H9 (cell line): Measurements from ENCODE around the gene BORCS6. TPM values are rescaled to one million over a fixed set of nuclear protein-coding genes. Genes with fewer than 3 reads are reported as not detected.

ENCODE experiments used
- DNase-seq: peaks from one replicate; pipeline ENCODE4 v3.0.0-alpha.2; 2017
- H2AFZ ChIP-seq: one replicate; pipeline ENCODE4 v1.6.1; 2013; ENCODE audit warnings: mild to moderate bottlenecking, low read length, control low read depth, moderate library complexity
- H2AK5ac ChIP-seq: 2 replicates; pipeline ENCODE4 v1.6.1; 2013; ENCODE audit warnings: low read length, control low read depth, mixed read lengths; ENCODE audit not compliant: insufficient read length
- H2BK120ac ChIP-seq: one replicate; pipeline ENCODE4 v1.6.1; 2013; ENCODE audit warnings: low read depth, mild to moderate bottlenecking, low read length, control low read depth, inconsistent platforms; ENCODE audit not compliant: poor library complexity, severe bottlenecking
- H2BK12ac ChIP-seq: 2 replicates; pipeline ENCODE4 v1.6.1; 2013; ENCODE audit warnings: low read length, control low read depth, mixed read lengths, low read depth; ENCODE audit not compliant: insufficient read length
- H2BK15ac ChIP-seq: 2 replicates; pipeline ENCODE4 v1.6.1; 2013; ENCODE audit warnings: low read depth, low read length, control low read depth
- H2BK20ac ChIP-seq: one replicate; pipeline ENCODE4 v1.6.1; 2013; ENCODE audit warnings: low read depth, mild to moderate bottlenecking, low read length, control low read depth, inconsistent platforms; ENCODE audit not compliant: poor library complexity, severe bottlenecking
- H2BK5ac ChIP-seq: 2 replicates; pipeline ENCODE4 v1.6.1; 2013; ENCODE audit warnings: low read length, control low read depth, mixed read lengths; ENCODE audit not compliant: insufficient read length
- H3K14ac ChIP-seq: 2 replicates; pipeline ENCODE4 v1.6.1; 2013; ENCODE audit warnings: low read length, control low read depth; ENCODE audit not compliant: insufficient read depth
- H3K18ac ChIP-seq: 2 replicates; pipeline ENCODE4 v1.6.1; 2013; ENCODE audit warnings: low read depth, mild to moderate bottlenecking, mixed read lengths, low read length, control low read depth; ENCODE audit not compliant: insufficient read length
- H3K23ac ChIP-seq: 2 replicates; pipeline ENCODE4 v1.6.1; 2013; ENCODE audit warnings: low read length, control low read depth, mixed read lengths, low read depth; ENCODE audit not compliant: insufficient read length
- H3K23me2 ChIP-seq: 2 replicates; pipeline ENCODE4 v1.6.1; 2013; ENCODE audit warnings: low read depth, mild to moderate bottlenecking, mixed read lengths, low read length, control low read depth; ENCODE audit not compliant: insufficient read length, poor library complexity, severe bottlenecking
- H3K27ac ChIP-seq: 2 replicates; pipeline ENCODE4 v1.5.1; 2013; ENCODE audit warnings: low read length, control low read depth, mixed read lengths, low read depth; ENCODE audit not compliant: insufficient read length
- H3K27me3 ChIP-seq: 2 replicates; pipeline ENCODE4 v1.6.1; 2013; ENCODE audit warnings: low read length, control low read depth, inconsistent platforms; ENCODE audit not compliant: insufficient read depth
- H3K4ac ChIP-seq: 2 replicates; pipeline ENCODE4 v1.6.1; 2013; ENCODE audit warnings: low read depth, mild to moderate bottlenecking, control low read depth, inconsistent platforms, low read length, moderate library complexity
- H3K4me1 ChIP-seq: 2 replicates; pipeline ENCODE4 v1.6.1; 2013; ENCODE audit warnings: low read length, control low read depth, inconsistent platforms; ENCODE audit not compliant: insufficient read depth
- H3K4me2 ChIP-seq: 2 replicates; pipeline ENCODE4 v1.6.1; 2013; ENCODE audit warnings: low read length, control low read depth, mixed read lengths; ENCODE audit not compliant: insufficient read length, insufficient read depth
- H3K56ac ChIP-seq: 2 replicates; pipeline ENCODE4 v1.6.1; 2013; ENCODE audit warnings: low read depth, mild to moderate bottlenecking, mixed read lengths, low read length, control low read depth; ENCODE audit not compliant: insufficient read length
- H3K79me1 ChIP-seq: 2 replicates; pipeline ENCODE4 v1.6.1; 2013; ENCODE audit warnings: low read depth, mild to moderate bottlenecking, moderate library complexity, low read length, control low read depth, inconsistent platforms; ENCODE audit not compliant: insufficient read depth, poor library complexity, severe bottlenecking
- H3K79me2 ChIP-seq: 2 replicates; pipeline ENCODE4 v1.6.1; 2013; ENCODE audit warnings: low read length, control low read depth, inconsistent platforms; ENCODE audit not compliant: insufficient read depth
- H3K9ac ChIP-seq: 2 replicates; pipeline ENCODE4 v1.6.1; 2013; ENCODE audit warnings: low read length, control low read depth, mixed read lengths; ENCODE audit not compliant: insufficient read length; ENCODE audit errors: extremely low read depth
- H3K9me3 ChIP-seq: one replicate; pipeline ENCODE4 v1.6.1; 2013; ENCODE audit warnings: low read depth, low read length, inconsistent platforms; ENCODE audit not compliant: control insufficient read depth
- H3T11ph ChIP-seq: one replicate; pipeline ENCODE4 v1.6.1; 2013; ENCODE audit warnings: mild to moderate bottlenecking, low read length, control low read depth, inconsistent platforms
- H4K20me1 ChIP-seq: one replicate; pipeline ENCODE4 v1.6.1; 2013; ENCODE audit not compliant: control insufficient read depth, insufficient read length, insufficient read depth
- H4K5ac ChIP-seq: 2 replicates; pipeline ENCODE4 v1.6.1; 2013; ENCODE audit warnings: low read depth, mild to moderate bottlenecking, mixed read lengths, low read length, control low read depth; ENCODE audit not compliant: insufficient read length
- H4K8ac ChIP-seq: replicated peaks from 2 replicates; pipeline ENCODE4 v1.6.1; 2013; ENCODE audit warnings: low read length, control low read depth, mixed read lengths, low read depth; ENCODE audit not compliant: insufficient read length
- H4K91ac ChIP-seq: 2 replicates; pipeline ENCODE4 v1.6.1; 2013; ENCODE audit warnings: low read depth, mild to moderate bottlenecking, moderate library complexity, mixed read lengths, low read length, control low read depth; ENCODE audit not compliant: insufficient read length
- H3K27ac Mint-ChIP-seq, 3 experiments: 2 replicates in 2 of 3; 3 replicates in 1 of 3; pipeline ENCODE4 v1.8.0; 2020 to 2021; ENCODE audit warnings: mixed read lengths in 3 of 3, mild to moderate bottlenecking in 1 of 3, moderate library complexity in 1 of 3
- H3K27me3 Mint-ChIP-seq: 2 replicates; pipeline ENCODE4 v1.8.0; 2021; ENCODE audit warnings: low read depth, mild to moderate bottlenecking, moderate library complexity, mixed read lengths
- H3K36me3 Mint-ChIP-seq, 3 experiments: 2 replicates in 2 of 3; 3 replicates in 1 of 3; pipeline ENCODE4 v1.8.0; 2020 to 2021; ENCODE audit warnings: low read depth in 3 of 3, mixed read lengths in 3 of 3; ENCODE audit not compliant: insufficient read depth in 1 of 3
- H3K4me1 Mint-ChIP-seq, 2 experiments: 2 replicates each; pipeline ENCODE4 v1.8.0; 2020; ENCODE audit warnings: mixed read lengths in 2 of 2
- H3K4me3 Mint-ChIP-seq, 2 experiments: 2 replicates in 1 of 2; 3 replicates in 1 of 2; pipeline ENCODE4 v1.8.0; 2020 to 2021; ENCODE audit warnings: mild to moderate bottlenecking in 2 of 2, mixed read lengths in 2 of 2, moderate library complexity in 1 of 2
- H3K9me3 Mint-ChIP-seq, 2 experiments: 2 replicates in 1 of 2; 3 replicates in 1 of 2; pipeline ENCODE4 v1.8.0; 2020; ENCODE audit warnings: mild to moderate bottlenecking in 2 of 2, mixed read lengths in 2 of 2, moderate library complexity in 1 of 2
- WGBS: extraction: QIAGEN DNeasy Blood & Tissue Kit; methylation state at CpG from one replicate; pipeline ENCODE4 v1.1.7; 2013; ENCODE audit warnings: missing lambda C conversion rate, low lambda C conversion rate, mixed read lengths; ENCODE audit not compliant: insufficient read length; ENCODE audit errors: extremely low coverage; 5-methylcytosine and 5-hydroxymethylcytosine counted together
- total RNA-seq: library from RNA; stranded (reverse); gene quantifications from 2 replicates; pipeline ENCODE4 v1.2.1, GENCODE V29; 2021
- TF ChIP-seq, protein P1 (sequence below): fragments of 200-600 bp; sonication (generic); conservative IDR thresholded peaks from 3 replicates; pipeline ENCODE4 v1.8.0; 2021; ENCODE audit warnings: antibody characterized with exemption, mild to moderate bottlenecking

The BORCS6 gene
- total RNA-seq, 1 experiment from 2014 or later: 3.1 TPM

- H3K36me3 Mint-ChIP-seq: peaks cover 25 to 52% (median 39%) of the 10 kb centered on the region in 3 experiments
- Histone ChIP-seq H3K23ac (no peak overlapping the region), H2BK120ac (no peak overlapping the region), H3T11ph (no peak overlapping the region), H3K9me3 (no peaks in the 10 kb centered on the region), H3K4me1 (no peaks in the 10 kb centered on the region), H3K56ac (no peak overlapping the region), H2BK20ac (no peak overlapping the region), H3K9ac (peak overlapping the region; percentile 62), H2BK15ac (no peak overlapping the region), H3K79me2 (no peaks in the 10 kb centered on the region), H3K4me2 (peak overlapping the region; percentile 57), H3K14ac (no peak overlapping the region), H2AK5ac (no peak overlapping the region), H4K20me1 (no peaks in the 10 kb centered on the region), H4K8ac (no peak overlapping the region), H2BK12ac (no peak overlapping the region), H2BK5ac (no peak overlapping the region), H3K18ac (peak overlapping the region; percentile 46), H3K4ac (no peak overlapping the region; the same call in 1 of the 2 replicates), H3K27ac (no peak overlapping the region), H3K23me2 (peaks cover 10% of the 10 kb centered on the region), H3K27me3 (no peaks in the 10 kb centered on the region), H3K79me1 (no peaks in the 10 kb centered on the region), H4K91ac (no peak overlapping the region), H4K5ac (no peak overlapping the region), H2AFZ (no peak overlapping the region)
- no CpG with 5 or more reads among the region's 32 CpGs for WGBS
- peak; percentile 94 for DNase-seq
- peak overlapping the region; percentile 78 to 98 (median 90) for H3K27ac Mint-ChIP-seq
- H3K4me1 Mint-ChIP-seq: peaks cover 12 to 22% of the 10 kb centered on the region in 2 experiments
- H3K9me3 Mint-ChIP-seq: peaks cover 8 to 11% of the 10 kb centered on the region in 2 experiments; a peak in 4 of 5 replicates
- H3K4me3 Mint-ChIP-seq: peak overlapping the region; percentile 76 to 89
- H3K27me3 Mint-ChIP-seq: peaks cover 19% of the 10 kb centered on the region
- TF ChIP-seq, protein P1, sequence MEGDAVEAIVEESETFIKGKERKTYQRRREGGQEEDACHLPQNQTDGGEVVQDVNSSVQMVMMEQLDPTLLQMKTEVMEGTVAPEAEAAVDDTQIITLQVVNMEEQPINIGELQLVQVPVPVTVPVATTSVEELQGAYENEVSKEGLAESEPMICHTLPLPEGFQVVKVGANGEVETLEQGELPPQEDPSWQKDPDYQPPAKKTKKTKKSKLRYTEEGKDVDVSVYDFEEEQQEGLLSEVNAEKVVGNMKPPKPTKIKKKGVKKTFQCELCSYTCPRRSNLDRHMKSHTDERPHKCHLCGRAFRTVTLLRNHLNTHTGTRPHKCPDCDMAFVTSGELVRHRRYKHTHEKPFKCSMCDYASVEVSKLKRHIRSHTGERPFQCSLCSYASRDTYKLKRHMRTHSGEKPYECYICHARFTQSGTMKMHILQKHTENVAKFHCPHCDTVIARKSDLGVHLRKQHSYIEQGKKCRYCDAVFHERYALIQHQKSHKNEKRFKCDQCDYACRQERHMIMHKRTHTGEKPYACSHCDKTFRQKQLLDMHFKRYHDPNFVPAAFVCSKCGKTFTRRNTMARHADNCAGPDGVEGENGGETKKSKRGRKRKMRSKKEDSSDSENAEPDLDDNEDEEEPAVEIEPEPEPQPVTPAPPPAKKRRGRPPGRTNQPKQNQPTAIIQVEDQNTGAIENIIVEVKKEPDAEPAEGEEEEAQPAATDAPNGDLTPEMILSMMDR: no peak
Observed at GRCh38 chr17:8226536-8227237, 36.7 kb upstream of the BORCS6 start.
